KMS-11 (cell line): Measurements from ENCODE around the gene GP1BB.

Source experiments
- H2AFZ ChIP-seq: fragments of 200-600 bp; sonication (generic); 2 replicates; pipeline ENCODE4 v1.6.1; 2016; ENCODE audit warnings: antibody characterized with exemption, mixed run types, low read depth
- H3K27ac ChIP-seq: fragments of 200-600 bp; sonication (generic); 2 replicates; pipeline ENCODE4 v1.6.1; 2016; ENCODE audit warnings: mild to moderate bottlenecking, mixed run types
- H3K27me3 ChIP-seq: fragments of 200-600 bp; sonication (generic); 2 replicates; pipeline ENCODE4 v1.6.1; 2017; ENCODE audit warnings: mild to moderate bottlenecking, low read depth, mixed run types, moderate library complexity; ENCODE audit not compliant: insufficient read depth
- H3K36me3 ChIP-seq: fragments of 200-600 bp; sonication (generic); 2 replicates; pipeline ENCODE4 v1.6.1; 2017; ENCODE audit warnings: mild to moderate bottlenecking, mixed run types; ENCODE audit not compliant: insufficient read depth
- H3K4me1 ChIP-seq: fragments of 200-600 bp; sonication (generic); 2 replicates; pipeline ENCODE4 v1.6.1; 2016; ENCODE audit warnings: mild to moderate bottlenecking, low read depth, mixed run types; ENCODE audit not compliant: poor library complexity, severe bottlenecking
- H3K4me2 ChIP-seq: fragments of 200-600 bp; sonication (generic); 2 replicates; pipeline ENCODE4 v1.7.0; 2016; ENCODE audit warnings: mild to moderate bottlenecking, mixed run types
- H3K4me3 ChIP-seq: fragments of 200-600 bp; sonication (generic); IDR thresholded peaks from 2 replicates; pipeline ENCODE4 v1.6.1; 2017; ENCODE audit warnings: low read depth, low read length, mixed read lengths; ENCODE audit not compliant: insufficient read depth
- H3K79me2 ChIP-seq: fragments of 200-600 bp; sonication (generic); 2 replicates; pipeline ENCODE4 v1.6.1; 2016; ENCODE audit warnings: low read depth, mixed run types; ENCODE audit not compliant: insufficient read depth
- H3K9ac ChIP-seq: fragments of 200-600 bp; sonication (generic); 2 replicates; pipeline ENCODE4 v1.6.1; 2016; ENCODE audit warnings: mild to moderate bottlenecking, mixed run types
- H4K20me1 ChIP-seq: fragments of 200-600 bp; sonication (generic); 2 replicates; pipeline ENCODE4 v1.6.1; 2016; ENCODE audit warnings: mild to moderate bottlenecking, mixed run types; ENCODE audit not compliant: insufficient read depth
- TF ChIP-seq, protein P1 (sequence below): fragments of 200-600 bp; sonication (generic); conservative IDR thresholded peaks from 2 replicates; pipeline ENCODE4 v1.6.1; 2017; ENCODE audit warnings: low read depth, mild to moderate bottlenecking, antibody characterized with exemption, low read length, moderate library complexity, mixed read lengths

The GP1BB gene

GRCh38 chr22:19760951-19761724 is 37.8 kb downstream of the GP1BB start:
- Histone ChIP-seq H3K27me3 (peaks cover 19% of the 10 kb centered on the region; the same call in 1 of the 2 replicates), H3K4me2 (no peak overlapping the region)

DNA sequence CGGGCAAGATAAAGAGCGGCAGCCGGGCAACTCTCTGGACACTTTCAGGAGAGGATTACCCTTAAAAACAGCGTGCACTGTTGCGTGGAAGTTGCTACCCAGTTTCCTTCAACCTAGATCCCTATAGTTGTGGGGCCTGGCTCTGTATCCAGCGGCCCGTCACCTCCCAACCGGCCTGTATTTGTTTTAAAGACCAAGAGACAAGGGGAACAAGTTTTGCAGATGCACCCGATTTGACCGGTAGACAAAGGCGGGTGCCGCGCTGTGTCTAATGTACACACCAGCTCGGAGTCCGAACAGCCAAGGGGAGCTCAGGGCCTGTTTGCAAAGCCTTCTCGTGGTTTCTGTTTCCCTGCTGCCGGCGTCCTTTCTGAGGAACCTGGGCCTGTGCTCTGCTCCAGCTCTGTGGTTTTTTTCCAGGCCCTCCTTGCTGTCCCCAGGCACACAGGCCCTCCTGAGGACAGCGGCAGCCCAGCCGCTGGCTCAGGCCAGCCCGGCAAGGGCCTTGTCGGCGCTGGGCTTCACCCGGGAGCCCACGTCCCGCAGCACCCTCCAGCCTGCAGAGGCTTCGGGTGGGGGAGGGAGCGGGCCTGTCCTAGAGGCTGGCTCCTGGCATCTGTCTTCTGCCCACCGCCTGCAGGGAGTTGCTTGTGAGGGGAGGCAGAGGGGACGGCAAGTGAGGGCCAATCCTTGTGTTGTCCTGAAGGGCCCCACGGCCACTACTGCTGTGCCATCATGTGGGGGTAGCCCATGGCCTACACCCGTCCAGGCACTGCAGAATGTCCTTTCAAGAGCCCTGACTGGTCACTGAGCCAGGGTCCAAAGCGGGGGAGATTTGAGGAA is 38.6 kb downstream of the GP1BB start:
- H3K4me2 ChIP-seq, result no peak overlapping the region
- H3K9ac ChIP-seq, result no peak overlapping the region
- H3K79me2 ChIP-seq, result no peaks in the 10 kb centered on the region
- H4K20me1 ChIP-seq, result no peaks in the 10 kb centered on the region
- H3K4me3 ChIP-seq, result no peak overlapping the region
- no peak overlapping the region for H3K27ac ChIP-seq
- peaks cover 18% of the 10 kb centered on the region; the same call in 1 of the 2 replicates for H3K27me3 ChIP-seq
- no peak overlapping the region for H2AFZ ChIP-seq
- peaks cover 7% of the 10 kb centered on the region for H3K4me1 ChIP-seq
- TF ChIP-seq, protein P1, sequence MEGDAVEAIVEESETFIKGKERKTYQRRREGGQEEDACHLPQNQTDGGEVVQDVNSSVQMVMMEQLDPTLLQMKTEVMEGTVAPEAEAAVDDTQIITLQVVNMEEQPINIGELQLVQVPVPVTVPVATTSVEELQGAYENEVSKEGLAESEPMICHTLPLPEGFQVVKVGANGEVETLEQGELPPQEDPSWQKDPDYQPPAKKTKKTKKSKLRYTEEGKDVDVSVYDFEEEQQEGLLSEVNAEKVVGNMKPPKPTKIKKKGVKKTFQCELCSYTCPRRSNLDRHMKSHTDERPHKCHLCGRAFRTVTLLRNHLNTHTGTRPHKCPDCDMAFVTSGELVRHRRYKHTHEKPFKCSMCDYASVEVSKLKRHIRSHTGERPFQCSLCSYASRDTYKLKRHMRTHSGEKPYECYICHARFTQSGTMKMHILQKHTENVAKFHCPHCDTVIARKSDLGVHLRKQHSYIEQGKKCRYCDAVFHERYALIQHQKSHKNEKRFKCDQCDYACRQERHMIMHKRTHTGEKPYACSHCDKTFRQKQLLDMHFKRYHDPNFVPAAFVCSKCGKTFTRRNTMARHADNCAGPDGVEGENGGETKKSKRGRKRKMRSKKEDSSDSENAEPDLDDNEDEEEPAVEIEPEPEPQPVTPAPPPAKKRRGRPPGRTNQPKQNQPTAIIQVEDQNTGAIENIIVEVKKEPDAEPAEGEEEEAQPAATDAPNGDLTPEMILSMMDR, result no peak
- no peaks in the 10 kb centered on the region for H3K36me3 ChIP-seq

More at GRCh38 chr22:19760951-19761724, 37.8 kb downstream of the GP1BB start:
- Histone ChIP-seq H3K4me3 (no peak overlapping the region), H4K20me1 (no peaks in the 10 kb centered on the region), H3K4me1 (peaks cover 8% of the 10 kb centered on the region), H2AFZ (no peak overlapping the region), H3K79me2 (no peaks in the 10 kb centered on the region), H3K36me3 (no peaks in the 10 kb centered on the region), H3K27ac (no peak overlapping the region), H3K9ac (no peak overlapping the region)
- TF ChIP-seq, protein P1, result no peak

GRCh38 chr22:19762568-19763457 is 39.5 kb downstream of the GP1BB start:
- Histone ChIP-seq H4K20me1 (no peaks in the 10 kb centered on the region), H3K27ac (no peak overlapping the region), H3K79me2 (no peaks in the 10 kb centered on the region), H3K36me3 (no peaks in the 10 kb centered on the region), H3K9ac (no peak overlapping the region), H3K4me2 (no peak overlapping the region), H3K4me3 (no peak overlapping the region), H2AFZ (no peak overlapping the region), H3K4me1 (no peaks in the 10 kb centered on the region), H3K27me3 (peaks cover 27% of the 10 kb centered on the region; the same call in 1 of the 2 replicates)
- TF ChIP-seq, protein P1, result no peak
